Measurements from ENCODE around the gene AGXT2.

The AGXT2 gene, protein sequence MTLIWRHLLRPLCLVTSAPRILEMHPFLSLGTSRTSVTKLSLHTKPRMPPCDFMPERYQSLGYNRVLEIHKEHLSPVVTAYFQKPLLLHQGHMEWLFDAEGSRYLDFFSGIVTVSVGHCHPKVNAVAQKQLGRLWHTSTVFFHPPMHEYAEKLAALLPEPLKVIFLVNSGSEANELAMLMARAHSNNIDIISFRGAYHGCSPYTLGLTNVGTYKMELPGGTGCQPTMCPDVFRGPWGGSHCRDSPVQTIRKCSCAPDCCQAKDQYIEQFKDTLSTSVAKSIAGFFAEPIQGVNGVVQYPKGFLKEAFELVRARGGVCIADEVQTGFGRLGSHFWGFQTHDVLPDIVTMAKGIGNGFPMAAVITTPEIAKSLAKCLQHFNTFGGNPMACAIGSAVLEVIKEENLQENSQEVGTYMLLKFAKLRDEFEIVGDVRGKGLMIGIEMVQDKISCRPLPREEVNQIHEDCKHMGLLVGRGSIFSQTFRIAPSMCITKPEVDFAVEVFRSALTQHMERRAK

DNA sequence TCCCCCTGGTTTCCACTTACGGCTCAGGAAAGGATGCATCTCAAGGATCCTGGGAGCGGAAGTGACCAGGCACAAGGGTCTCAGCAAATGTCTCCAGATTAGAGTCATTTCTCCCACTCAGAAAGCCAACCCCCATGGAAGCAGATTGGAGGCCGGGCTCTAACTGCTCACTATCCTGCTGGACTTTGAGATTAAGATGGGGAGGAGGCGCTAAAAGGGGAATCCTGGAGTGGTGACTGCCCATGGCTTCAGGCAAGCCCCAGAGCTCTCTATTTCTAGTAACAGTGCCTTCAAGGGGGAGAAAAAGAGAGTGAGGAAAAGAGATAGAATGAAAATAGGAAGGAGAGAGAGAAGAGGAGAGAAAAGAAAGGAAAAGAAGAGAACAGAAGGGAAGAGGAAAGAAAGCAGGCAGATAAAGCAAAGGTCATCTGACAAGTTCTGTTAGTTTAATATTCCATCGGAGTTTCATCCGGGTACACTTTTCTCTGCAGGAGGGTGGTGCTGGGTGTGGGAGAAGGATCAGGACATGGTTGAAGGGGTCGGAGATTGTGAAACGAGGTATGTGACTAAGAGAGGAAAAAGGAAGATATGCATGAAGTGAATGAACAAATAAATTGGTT, at the start of gene AGXT2:
Gene AGXT2 (minus strand): TSS at position 165 of the 620 bp plus-strand sequence. CDS start 57 bp downstream, at position 108.
- H3K4me3 ChIP-seq (ENCODE audit: low read depth, low read length), result no peak within 1 kb of the TSS

DNA sequence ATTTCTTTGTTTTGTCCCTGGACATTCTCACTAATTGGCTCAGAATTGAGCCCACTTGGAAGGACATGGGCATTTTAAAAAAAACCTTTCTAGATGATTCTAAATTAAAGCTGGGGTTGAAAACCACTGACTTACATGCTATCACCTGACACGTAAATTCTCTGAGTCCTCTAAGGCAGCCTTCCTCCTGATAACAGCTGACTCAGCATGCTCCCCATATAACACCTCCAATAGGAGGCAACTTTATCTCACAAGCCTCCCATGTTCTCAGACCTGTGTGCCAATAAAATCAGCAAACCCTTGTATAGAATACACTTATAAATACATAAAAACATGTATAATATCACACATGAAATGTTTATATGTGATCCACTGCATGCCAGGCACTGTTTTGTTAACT, 49.2 kb upstream of the AGXT2 start:
- no peak overlapping the region for H3K4me3 ChIP-seq (ENCODE audit: low read depth, low read length)
- TF ChIP-seq, protein P1, sequence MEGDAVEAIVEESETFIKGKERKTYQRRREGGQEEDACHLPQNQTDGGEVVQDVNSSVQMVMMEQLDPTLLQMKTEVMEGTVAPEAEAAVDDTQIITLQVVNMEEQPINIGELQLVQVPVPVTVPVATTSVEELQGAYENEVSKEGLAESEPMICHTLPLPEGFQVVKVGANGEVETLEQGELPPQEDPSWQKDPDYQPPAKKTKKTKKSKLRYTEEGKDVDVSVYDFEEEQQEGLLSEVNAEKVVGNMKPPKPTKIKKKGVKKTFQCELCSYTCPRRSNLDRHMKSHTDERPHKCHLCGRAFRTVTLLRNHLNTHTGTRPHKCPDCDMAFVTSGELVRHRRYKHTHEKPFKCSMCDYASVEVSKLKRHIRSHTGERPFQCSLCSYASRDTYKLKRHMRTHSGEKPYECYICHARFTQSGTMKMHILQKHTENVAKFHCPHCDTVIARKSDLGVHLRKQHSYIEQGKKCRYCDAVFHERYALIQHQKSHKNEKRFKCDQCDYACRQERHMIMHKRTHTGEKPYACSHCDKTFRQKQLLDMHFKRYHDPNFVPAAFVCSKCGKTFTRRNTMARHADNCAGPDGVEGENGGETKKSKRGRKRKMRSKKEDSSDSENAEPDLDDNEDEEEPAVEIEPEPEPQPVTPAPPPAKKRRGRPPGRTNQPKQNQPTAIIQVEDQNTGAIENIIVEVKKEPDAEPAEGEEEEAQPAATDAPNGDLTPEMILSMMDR (IDR thresholded peaks at IDR 0.05; ENCODE audit: low read depth, low read length), result no peak

More for the DNA sequence above, at the start of gene AGXT2:
- TF ChIP-seq, protein P1 (IDR thresholded peaks at IDR 0.05; ENCODE audit: low read depth, low read length), result no peak

DNA sequence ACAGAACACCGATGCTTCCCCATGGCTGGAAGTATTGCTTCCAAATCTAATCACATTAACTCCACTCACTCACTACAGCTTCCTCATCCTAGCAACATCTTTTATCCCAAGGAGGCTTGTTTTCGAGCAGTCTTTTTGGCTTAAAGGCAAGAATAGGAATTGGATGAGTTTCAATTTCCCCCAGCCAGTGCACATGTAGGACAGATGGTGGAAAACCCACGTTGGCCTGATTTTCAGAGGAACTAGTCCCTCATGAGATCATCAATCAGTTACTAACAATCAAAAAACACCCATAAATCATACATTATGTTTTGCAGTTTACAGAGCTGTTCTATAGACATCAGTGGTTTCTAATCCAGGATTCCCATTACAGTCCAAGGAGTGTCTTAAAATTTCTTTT, 48.5 kb upstream of the AGXT2 start:
- TF ChIP-seq, protein P1 (IDR thresholded peaks at IDR 0.05; ENCODE audit: low read depth, low read length), result no peak
- H3K4me3 ChIP-seq (ENCODE audit: low read depth, low read length), result no peak overlapping the region

DNA sequence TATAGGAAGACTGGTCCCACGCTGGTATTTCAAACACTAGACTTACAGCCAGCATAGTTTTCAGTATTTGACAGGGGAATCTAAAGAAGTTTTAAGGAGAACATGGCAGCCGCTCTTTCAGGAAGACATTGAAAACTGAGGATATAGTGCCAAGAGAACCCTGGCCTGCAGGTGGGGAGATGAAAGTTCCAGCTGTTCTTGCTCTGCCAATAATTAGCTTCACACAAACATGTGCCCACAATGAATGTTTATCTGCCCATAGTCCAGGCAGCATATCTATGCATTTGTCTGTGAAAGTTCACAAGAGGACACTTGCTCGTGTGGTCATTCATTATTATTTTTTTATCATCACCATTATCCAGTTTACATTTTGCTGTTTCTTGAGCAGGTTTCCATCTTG, 47.6 kb upstream of the AGXT2 start:
- TF ChIP-seq, protein P1 (IDR thresholded peaks at IDR 0.05; ENCODE audit: low read depth, low read length), result no peak
- no peak overlapping the region for H3K4me3 ChIP-seq (ENCODE audit: low read depth, low read length)

DNA sequence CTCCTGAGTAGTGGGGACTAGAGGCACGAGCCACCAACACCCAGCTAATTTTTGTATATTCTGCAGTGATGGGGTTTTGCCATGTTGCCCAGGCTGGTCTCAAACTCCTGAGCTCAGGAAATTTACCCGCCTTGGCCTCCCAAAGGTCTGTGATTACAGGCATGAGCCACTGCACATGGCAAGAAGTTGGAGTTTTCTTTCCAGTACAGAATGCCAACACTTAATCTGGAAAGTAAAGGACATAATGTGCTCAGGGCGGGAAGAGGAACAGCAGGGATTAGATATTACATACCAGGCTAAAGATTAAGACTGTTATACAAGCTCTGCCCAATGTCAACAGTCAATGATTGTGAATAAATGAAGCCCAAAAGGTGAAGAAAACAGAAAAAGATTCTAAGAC, 47.2 kb upstream of the AGXT2 start:
- H3K4me3 ChIP-seq (ENCODE audit: low read depth, low read length), result no peak overlapping the region
- TF ChIP-seq, protein P1 (IDR thresholded peaks at IDR 0.05; ENCODE audit: low read depth, low read length), result no peak

DNA sequence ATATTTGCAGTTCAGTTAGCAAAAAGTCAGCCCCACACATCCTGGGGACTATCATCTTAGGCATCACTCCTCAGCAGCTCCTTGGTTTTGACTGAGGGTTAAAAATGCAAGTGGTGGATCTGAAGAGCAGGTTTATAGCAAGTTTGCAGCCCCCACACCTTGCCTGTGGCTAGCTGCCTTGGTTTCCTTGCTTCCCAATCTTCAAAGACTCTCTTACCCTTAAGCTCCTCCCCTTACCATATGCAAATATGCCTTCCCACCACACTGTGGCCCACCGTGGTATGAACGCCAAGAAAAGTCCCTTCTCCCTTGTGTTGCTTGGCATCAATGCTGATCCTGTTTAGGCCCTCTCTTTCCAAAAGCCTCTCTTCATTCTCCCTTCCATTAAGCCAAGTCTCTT, 45.0 kb upstream of the AGXT2 start:
- H3K4me3 ChIP-seq (ENCODE audit: low read depth, low read length), result no peak overlapping the region
- TF ChIP-seq, protein P1 (IDR thresholded peaks at IDR 0.05; ENCODE audit: low read depth, low read length), result no peak

DNA sequence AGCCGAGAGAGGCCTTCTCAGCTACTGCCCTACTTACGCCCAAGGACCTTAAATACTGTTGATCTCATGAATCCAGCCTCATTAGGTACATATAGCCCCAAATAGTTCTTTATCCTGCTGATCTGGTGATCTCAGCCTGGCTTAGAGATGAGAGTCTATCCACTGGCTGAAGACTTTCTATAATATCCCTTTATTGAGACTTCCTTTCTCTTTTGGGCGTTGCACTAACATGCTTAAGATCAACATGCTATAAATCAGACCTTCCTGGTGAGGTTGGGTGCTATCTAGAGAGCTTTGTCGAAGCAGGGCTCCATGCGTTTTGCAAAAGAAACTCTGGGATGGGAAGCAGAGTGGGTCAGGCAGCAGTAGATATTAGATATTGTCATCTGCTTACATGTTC, 44.0 kb upstream of the AGXT2 start:
- TF ChIP-seq, protein P1 (IDR thresholded peaks at IDR 0.05; ENCODE audit: low read depth, low read length), result no peak
- H3K4me3 ChIP-seq (ENCODE audit: low read depth, low read length), result no peak overlapping the region

Measured in WI38 (cell line).